Stimulated activated CD4-positive, alpha-beta T cell treated with anti-CD3 and anti-CD28 coated beads, Interleukin-15, amount 100 ng/mL, for 48 hours (primary cell): Measurements from ENCODE around the gene PCBD1.

Experiments
- DNase-seq, 2 donors: peaks; one replicate each; pipeline ENCODE4 v3.0.0-alpha.2; 2020; ENCODE audit warnings: low read depth in 2 of 2

The PCBD1 gene

DNA sequence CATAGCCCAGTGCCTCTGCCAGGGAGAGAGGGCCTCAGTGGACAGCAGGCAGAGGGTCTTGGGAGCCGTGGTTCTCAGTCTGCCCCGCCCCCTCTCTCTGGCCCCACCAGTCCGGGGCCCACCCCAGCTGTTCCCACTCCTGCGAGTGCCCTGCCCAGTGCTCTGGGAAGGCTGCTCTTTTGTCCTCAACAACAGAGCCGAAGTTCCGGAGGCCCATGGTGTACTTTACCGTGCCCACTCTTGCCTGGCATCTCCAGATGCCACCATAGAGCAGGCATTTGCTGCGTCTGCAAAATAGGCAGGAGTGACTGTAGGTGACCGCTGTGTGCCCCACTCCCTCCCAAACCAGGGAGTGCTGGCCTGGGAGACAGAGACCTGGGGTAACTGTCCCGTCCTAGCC, 29.3 kb upstream of the PCBD1 start:
- DNase-seq = no peak

DNA sequence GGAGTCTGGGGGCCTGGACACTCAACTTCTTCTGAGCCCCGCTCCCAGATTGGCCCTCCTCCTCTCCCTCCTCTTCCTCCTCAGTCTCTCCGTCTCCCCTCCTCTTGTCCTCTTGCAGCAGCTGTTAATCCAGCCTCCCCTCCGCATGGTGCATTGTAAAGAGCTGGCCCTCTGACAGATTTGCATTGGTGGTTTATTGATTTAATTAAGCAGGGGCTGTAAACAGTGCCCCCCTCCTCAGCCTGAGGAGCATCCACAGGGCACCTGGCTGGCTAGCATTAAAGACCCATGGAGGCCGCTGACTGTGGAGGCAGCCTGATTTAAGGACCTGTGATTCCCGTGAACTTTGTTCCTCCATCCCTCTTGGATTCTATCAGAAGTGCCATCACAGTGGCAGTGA, 28.9 kb upstream of the PCBD1 start:
- no peak for DNase-seq

DNA sequence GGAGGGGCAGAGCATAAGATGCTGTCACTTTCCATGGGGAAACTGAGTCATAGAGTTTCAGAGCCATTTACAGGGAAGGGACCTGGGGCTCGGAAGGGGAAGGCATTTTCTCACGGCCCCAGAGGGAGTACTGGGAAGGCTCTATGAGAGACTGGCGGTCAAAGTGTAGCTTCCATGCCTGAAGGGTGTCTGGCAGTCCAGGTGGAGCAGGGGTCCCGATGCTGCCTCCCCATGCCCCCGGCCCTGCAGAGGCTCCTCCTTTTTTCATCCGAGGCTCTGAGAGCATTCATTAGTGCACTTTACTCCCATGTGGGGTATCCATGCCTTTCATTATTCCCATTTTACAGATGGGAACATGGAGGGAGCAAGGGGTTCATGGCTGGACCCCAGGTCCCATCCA, 27.9 kb upstream of the PCBD1 start:
- DNase-seq = no peak

DNA sequence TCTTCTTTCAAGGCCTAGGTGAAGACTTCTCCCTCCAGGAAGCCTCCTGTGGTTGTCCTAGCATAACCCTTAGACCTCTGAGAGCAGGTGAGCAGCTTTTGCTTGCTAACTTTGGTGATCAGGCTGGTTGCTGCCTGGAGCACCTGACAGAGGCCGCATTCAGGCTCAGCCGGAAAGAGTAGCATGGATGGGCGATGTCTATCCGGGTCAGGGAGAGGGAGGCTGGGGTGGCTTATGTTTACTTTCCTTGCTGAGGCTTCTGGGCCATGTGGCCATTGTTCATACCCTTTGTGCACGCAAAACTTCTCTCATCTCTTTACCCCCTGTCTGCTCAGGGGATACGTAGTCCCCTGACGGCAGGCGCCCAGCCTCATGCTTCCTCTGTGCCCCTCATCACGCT, 27.4 kb upstream of the PCBD1 start:
- DNase-seq = no peak

- DNase-seq = no peak
These were observed 26.8 kb upstream of the PCBD1 start for GRCh38 chr10:70915206-70915605.

DNA sequence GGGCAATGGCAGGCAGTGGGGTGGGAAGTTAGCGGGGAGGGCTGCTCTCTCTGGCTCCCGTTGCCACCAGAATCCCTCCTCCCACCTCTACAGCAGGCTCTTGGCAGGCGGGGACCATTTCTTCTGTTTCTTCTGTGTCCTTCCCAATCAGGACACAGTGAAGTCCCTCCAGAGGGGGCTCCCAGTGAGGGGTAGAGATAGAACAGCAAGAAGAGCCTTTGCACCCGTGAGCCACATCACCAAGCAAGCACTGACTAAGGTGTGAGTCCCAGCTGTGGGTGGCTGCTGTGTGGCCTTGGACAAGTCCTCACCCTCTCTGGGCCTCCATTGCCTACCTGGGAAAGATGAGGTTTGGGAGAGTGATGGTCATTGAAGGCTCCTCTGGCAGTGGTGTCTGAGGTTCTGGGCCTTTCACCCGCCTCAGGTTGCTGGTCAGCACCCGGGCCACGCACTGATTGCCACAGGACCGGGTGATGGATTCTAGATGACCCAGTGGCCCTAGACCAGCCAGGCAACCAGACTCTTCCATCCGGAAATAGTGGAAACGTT, 26.0 kb upstream of the PCBD1 start:
- DNase-seq = no peak

DNA sequence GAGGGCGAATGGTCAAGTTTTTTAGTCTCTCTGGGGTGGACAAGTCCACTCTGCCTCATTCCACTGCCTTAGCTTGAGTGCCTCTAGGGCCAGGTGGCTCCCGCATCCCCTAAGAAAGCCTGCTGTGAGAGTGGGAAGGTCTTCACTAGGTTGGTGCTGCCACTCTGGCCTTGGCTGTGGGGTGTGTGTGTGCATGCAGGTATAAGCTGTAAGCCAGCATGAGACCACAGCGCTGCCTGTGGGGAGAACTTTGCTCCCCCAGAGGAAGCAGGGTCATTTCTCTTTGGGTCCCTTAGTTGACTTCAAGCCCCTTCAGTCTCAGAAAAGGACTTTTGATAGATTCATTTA, 25.5 kb upstream of the PCBD1 start:
- no peak for DNase-seq

- DNase-seq = no peak
These were observed 25.0 kb upstream of the PCBD1 start for GRCh38 chr10:70913191-70913892.

DNA sequence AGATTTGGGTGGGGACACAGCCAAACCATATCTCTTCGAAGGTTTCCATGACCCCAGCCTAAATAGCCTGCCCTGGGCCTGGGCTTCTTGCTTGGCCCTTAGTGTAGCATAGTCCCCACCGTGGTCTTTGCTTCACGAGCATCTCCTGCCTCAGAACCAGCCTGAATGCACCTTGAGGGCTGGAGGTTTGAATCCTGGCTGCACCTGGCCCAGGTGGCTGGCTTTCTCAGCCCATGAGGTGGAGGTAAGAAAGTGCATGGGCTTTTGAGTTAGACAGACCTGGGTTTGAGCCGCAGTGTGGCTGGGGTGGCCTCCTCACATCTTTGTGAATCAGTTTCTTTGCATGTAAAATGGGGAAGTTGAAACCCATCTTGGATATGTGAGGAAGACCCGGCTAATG, 24.2 kb upstream of the PCBD1 start:
- DNase-seq = no peak

DNA sequence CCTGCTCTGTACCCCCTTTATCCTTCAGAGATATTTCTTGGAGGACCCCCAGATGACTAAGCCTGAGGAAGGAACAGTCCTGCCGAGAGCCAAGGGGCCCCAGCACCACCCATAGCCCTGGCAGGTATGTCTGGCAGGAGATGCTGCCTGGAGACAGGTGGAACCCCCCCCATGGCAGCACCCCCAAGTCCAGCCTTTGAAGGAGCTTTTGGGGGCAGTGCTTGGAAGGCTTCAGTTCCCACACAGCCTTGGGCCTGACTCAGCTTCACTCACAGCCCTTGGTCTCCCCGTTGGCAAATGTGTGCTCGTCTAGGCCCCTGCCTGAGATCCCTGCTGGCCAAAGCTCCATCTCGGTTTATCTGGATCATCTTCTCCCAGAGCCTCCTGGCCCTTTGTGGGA, 23.0 kb upstream of the PCBD1 start:
- no peak for DNase-seq

DNA sequence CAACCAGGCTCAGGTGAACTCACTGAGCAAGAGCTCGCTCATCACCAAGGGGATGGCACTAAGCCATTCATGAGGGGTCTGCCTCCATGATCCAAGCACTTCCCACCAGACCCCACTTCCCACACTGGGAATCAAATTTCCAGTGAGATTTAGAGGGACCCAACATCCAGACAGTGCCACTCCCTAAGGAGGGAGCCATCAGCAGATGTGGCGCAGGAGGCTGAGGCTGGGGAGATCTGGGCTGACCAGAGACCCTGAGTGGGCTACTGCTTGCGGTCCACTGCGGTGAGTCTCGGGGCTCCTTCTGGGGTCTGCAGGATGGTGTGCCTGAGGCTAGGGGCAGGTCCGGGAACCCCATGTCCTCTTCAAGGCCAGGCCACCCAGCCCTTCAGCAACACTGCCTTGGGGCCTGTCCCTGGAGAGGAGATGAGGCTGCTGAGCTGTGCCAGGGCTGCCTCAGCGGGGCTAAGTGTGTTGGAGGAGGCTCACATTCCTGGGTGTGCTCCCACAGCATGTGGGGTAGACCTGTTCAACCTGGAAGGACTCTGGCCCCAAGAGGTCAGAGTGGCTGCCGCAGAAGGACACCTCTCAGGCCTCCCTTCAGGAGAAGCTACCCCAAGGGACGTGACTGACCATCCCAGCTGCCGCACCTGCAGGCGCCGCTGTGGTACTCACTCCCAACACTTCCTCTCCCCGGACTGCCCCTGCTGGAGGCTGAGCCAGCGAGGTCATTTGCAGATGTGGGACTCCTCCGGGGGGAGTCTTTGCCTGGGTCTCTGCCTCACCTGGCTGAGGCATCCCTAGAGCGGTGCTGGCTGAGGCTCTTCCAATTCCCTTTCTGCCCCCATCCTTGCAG, 22.3 kb upstream of the PCBD1 start:
- DNase-seq = no peak

DNA sequence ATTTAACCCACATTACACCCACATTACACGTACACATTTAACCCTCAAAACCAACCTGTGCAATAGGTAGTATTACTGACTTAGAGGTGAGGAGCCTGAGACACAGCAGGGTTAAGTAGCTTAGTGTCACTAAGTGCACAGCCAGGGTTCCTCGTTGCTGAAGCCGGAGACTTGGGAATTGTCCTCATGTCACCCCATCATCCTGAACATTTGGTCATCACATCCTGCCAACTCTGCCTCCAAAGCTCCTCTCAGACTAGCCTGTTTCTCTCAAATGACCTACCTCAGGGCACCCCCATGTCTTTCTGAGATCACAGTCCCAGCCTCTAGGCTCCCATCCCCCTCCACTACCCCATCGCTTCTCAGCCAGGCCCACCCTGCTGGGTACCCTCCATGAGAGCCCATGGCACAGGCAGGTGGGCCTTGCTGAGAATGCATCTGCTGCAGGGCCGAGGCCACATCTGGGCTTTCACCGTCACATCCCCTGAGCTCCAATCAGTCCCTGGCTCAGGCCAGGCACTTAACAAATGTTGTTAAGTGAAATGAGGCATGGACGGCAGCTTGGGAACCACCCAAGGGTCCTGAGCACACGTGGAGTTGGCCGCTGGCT, 21.1 kb upstream of the PCBD1 start:
- DNase-seq = no peak

DNA sequence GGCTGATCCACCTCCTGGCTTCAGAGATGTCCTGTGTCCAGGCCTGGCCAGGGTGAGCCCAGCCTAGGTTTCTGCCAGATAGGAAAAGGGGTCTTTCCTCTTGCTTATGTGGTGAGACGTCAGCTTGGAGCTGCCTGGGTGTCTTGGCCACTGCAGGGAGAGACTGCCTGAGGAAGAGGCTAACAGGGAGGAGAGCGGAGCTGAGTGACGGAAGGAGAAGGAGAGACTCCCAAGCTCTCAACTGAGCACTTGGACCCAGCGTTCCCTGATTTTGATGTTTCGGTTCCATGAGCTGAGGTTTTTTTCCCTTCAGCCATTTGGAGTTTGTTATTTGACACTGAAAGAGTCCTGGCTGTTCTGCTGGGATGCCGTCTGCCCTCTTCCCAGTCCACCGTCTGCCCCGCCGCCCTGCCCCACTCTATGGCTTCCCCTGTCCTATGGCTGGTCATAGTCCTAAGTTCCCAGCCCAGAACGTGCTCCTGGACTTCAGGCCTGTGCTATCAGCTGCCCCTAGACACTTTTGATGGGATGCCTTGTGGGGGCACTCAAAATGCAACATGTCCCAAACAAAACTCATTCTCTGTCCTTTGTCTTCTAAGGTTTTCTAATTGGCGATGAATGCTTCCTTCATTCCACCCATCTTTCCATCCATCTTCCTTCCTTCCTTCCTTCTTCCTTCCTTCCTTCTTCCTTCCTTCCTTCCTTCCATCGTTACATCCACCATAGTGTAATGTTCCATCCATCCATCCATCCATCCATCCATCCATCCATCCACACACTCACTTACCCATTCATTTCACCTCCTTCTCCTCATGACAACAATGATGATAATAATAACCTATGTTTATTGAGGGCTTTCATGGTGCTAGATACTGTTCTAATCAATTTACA, 20.3 kb upstream of the PCBD1 start:
- no peak for DNase-seq

DNA sequence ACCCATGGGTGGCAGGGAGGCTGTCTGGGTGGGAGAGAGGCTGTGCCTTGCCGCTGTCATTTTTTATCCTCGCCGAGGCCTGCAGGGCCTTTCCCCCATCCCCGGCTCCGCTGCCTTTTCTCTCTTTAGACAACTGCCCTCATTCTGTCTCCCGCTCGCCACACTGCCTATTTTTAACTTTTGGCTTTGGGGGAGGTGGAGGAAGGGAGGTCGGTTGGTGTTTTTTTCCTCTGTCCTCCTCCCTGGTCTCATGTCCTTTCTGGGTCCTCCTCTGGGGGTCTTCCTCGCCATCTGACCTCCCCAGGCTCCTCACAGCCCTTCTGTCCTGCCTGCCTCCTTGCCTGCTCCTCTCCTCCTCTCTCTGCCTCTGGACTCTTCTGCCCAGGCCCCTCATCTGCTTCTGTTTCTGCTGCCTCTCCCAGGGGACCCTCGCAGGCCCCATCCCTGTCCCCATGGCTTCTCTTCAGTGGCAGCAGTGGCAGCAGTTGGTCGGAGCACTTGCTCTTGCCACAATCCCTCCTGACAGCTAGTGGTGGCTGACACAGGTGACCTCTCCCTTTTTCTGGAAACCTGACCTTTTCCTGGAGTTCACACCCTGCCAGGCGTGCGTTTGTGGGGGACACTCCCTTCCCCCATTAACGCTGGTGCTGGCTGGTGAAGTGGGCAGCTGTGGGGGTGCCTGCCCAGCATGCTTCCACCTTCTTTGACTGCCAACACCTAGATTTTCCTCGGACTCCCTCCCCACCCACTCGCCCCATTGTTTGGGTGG, 19.5 kb upstream of the PCBD1 start:
- no peak for DNase-seq

- no peak for DNase-seq
These were observed 18.7 kb upstream of the PCBD1 start for GRCh38 chr10:70906953-70907636.

- DNase-seq = no peak
These were observed 17.8 kb upstream of the PCBD1 start for GRCh38 chr10:70906031-70906783.

DNA sequence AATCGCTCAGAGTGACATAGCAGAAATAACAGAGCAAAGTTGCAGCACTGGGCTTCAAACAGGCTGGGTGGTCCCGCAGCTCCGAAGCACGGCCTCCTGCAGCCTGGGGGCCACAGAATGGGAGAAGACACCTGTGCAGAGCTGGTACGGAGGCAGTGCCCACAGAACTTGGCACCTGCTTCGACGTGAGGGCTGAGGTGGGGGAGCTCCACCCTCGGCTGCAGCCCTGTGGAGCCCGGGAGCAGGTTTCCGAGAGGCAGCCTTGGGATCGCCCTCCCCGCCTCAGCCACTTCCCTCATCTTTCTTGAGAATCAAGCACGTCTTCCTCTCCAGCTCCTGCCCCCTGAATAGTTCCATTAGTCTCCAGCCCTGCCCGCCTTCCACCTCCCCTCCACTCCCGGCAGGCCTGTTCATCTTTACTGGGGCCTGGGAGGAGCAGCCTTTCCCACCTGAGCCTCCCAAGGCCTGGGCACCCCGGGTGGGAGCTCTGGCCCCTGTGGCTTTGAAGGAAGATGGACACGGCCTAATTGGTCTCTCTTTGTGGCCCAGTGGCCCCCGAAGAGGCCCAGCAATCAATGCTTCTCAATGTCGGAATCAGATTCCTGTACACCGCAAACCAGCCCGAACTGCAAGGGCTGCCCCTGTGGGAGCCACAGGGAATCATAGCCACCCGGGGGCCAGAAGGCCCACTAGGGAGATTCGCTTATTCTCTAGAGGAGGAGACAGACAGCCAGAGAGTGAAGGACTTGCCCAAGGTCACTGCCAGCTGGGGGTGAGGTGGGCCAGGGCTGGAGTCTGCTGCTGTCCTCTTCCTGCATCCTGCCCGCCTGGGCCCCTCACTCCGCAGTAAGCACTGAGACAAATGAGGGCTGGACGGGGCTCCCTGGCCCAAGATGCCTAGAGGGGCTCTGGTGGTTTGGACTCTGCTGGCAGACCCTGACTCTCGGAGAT, 17.0 kb upstream of the PCBD1 start:
- no peak for DNase-seq

DNA sequence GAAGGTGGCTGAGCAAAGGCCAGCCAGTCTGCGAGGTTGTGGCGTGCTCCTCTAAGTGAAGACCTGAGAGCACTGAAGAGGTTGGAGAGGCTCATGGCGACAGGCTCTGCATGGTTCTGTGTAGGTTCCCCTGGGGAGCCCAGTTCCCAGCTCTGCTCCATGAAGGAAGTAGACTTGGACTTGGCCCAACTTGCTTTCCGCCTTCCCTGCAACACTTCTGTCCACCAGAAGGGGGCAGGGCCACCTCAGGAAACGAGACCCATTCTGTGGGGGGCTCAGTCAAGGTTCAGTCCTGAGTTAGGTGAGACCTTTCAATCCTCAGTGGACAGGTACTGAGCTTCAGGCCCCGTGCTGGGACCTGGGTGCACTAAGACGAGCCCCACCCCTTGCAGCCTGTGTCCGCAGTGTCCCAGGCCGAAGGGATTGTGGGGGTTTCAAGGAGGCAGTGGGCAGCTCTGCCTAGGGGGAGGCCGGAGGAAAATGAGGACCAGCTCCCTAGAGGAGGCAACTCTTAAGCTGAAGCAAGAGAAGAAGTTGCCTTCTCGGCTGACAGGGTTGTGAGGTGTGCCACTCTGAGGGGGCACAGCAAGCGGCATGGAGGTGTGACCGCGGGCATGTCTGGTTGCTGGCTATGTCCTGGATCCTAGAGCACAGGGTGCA, 15.0 kb upstream of the PCBD1 start:
- no peak for DNase-seq
